GM18502 (cell line): ENCODE data around the gene SLU7.

ENCODE experiments used
- ATAC-seq: cut with Tn5 transposase; IDR thresholded peaks from one replicate; pipeline ENCODE4 v1.9.1; 2021; ENCODE audit warnings: mild to moderate bottlenecking; ENCODE audit not compliant: unreplicated experiment, poor library complexity

The SLU7 gene

GRCh38 chr5:160421625-160422258, 2.9 kb upstream of the SLU7 start, which contains the start of gene PTTG1:
Gene PTTG1 (plus strand): TSS chr5:160421855. CDS start chr5:160422313, 458 bp downstream.
- ATAC-seq, result peak; percentile 72

- no peak for ATAC-seq
These were observed 1.4 kb upstream of the SLU7 start for GRCh38 chr5:160420331-160420610.

- ATAC-seq, result no peak
These were observed 813 bp upstream of the SLU7 start for GRCh38 chr5:160419458-160420330.

- ATAC-seq, result peak; percentile 90
These were observed 19.2 kb downstream of the SLU7 start, which contains the start of gene FAM200C for GRCh38 chr5:160399402-160400353. Gene FAM200C (minus strand): TSS chr5:160400054. CDS start chr5:160395490, 4,564 bp downstream.

- no peak for ATAC-seq
These were observed 20.1 kb downstream of the SLU7 start for GRCh38 chr5:160398806-160399205.

GRCh38 chr5:160397492-160397891, 21.4 kb downstream of the SLU7 start:
- ATAC-seq, result no peak

GRCh38 chr5:160395111-160395510, 23.8 kb downstream of the SLU7 start:
- no peak for ATAC-seq

- ATAC-seq, result no peak
These were observed 27.8 kb downstream of the SLU7 start for GRCh38 chr5:160390787-160391696.

GRCh38 chr5:160387445-160387844, 31.4 kb downstream of the SLU7 start:
- no peak for ATAC-seq

GRCh38 chr5:160385496-160385895, 33.4 kb downstream of the SLU7 start:
- no peak for ATAC-seq

- no peak for ATAC-seq
These were observed 34.2 kb downstream of the SLU7 start for GRCh38 chr5:160384681-160385080.

GRCh38 chr5:160382346-160382745, 36.5 kb downstream of the SLU7 start:
- no peak for ATAC-seq

GRCh38 chr5:160380041-160380440, 38.8 kb downstream of the SLU7 start:
- ATAC-seq, result no peak

- ATAC-seq, result no peak
These were observed 39.4 kb downstream of the SLU7 start for GRCh38 chr5:160379511-160379910.

GRCh38 chr5:160378330-160378729, 40.6 kb downstream of the SLU7 start:
- ATAC-seq, result no peak

- ATAC-seq, result no peak
These were observed 41.2 kb downstream of the SLU7 start for GRCh38 chr5:160377651-160378050.

GRCh38 chr5:160376416-160376815, 42.5 kb downstream of the SLU7 start:
- ATAC-seq, result no peak

GRCh38 chr5:160375701-160376100, 43.2 kb downstream of the SLU7 start:
- ATAC-seq, result no peak

- ATAC-seq, result no peak
These were observed 43.7 kb downstream of the SLU7 start for GRCh38 chr5:160375166-160375565.

GRCh38 chr5:160371294-160371693, 47.6 kb downstream of the SLU7 start:
- ATAC-seq, result no peak
